Mucosa of stomach (tissue), 1 donor: ENCODE measurements around the gene ATAD3C.
"Not testable (repeated sequence)": the region's sequence is repeated elsewhere in the genome, so short reads cannot be mapped to it uniquely, and the experiment has no call there.

Source experiments
- H3K27me3 ChIP-seq: one replicate; pipeline ENCODE4 v1.7.0; 2013; ENCODE audit warnings: mild to moderate bottlenecking, low read length; ENCODE audit not compliant: control insufficient read depth, insufficient read depth
- H3K36me3 ChIP-seq: one replicate; pipeline ENCODE4 v1.7.0; 2013; ENCODE audit warnings: low read length; ENCODE audit not compliant: control insufficient read depth, insufficient read depth
- H3K4me1 ChIP-seq: one replicate; pipeline ENCODE4 v1.7.0; 2013; ENCODE audit warnings: mild to moderate bottlenecking, low read length; ENCODE audit not compliant: control insufficient read depth, insufficient read depth
- H3K4me3 ChIP-seq: one replicate; pipeline ENCODE4 v1.7.0; 2013; ENCODE audit warnings: low read length
- H3K9ac ChIP-seq: one replicate; pipeline ENCODE4 v1.7.0; 2013; ENCODE audit warnings: mild to moderate bottlenecking, low read length, moderate library complexity
- H3K9me3 ChIP-seq: one replicate; pipeline ENCODE4 v1.7.0; 2013; ENCODE audit warnings: mild to moderate bottlenecking, low read length, moderate library complexity; ENCODE audit not compliant: control insufficient read depth
- donor health status: Pancreatic carcinoma.

The ATAD3C gene

GRCh38 chr1:1436630-1437032, 12.9 kb upstream of the ATAD3C start:
- Histone ChIP-seq H3K4me1 (peaks cover 80% of the 10 kb centered on the region), H3K9ac (peak overlapping the region; percentile 72), H3K4me3 (peak overlapping the region; percentile 41), H3K9me3 (no peaks in the 10 kb centered on the region), H3K27me3 (no peaks in the 10 kb centered on the region), H3K36me3 (no peaks in the 10 kb centered on the region)

GRCh38 chr1:1437033-1437903, 12.2 kb upstream of the ATAD3C start:
- Histone ChIP-seq H3K27me3 (no peaks in the 10 kb centered on the region), H3K4me1 (peaks cover 74% of the 10 kb centered on the region), H3K9me3 (no peaks in the 10 kb centered on the region), H3K36me3 (no peaks in the 10 kb centered on the region), H3K9ac (peak overlapping the region; percentile 48), H3K4me3 (no peak overlapping the region)

DNA sequence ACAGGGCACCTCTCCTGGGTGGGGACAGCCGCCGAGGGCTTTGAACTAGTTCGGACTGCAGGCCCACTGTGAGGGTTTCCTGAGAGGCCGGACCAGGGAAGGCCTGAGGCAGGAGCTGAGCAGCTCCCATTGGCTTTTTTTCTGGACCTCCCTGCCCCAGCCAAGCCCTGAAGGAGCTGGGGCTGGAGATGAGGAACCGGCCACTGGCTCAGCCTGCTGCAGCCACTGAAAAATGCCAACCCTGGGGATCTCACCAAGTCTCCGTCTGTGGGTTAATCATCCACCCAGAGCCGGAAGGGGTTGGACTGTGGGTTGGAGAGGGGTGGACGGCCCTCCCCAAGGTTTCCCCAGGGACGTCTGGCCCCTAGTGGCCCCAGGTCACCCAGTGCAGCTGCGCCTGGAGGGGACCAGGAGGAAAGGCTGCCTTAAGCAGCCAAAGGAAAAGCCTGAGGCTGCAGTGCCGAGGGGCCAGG, 11.5 kb upstream of the ATAD3C start:
- H3K4me1 ChIP-seq = peaks cover 67% of the 10 kb centered on the region
- no peaks in the 10 kb centered on the region for H3K9me3 ChIP-seq
- no peaks in the 10 kb centered on the region for H3K36me3 ChIP-seq
- peak overlapping the region; percentile 48 for H3K9ac ChIP-seq
- H3K4me3 ChIP-seq = no peak overlapping the region
- no peaks in the 10 kb centered on the region for H3K27me3 ChIP-seq

DNA sequence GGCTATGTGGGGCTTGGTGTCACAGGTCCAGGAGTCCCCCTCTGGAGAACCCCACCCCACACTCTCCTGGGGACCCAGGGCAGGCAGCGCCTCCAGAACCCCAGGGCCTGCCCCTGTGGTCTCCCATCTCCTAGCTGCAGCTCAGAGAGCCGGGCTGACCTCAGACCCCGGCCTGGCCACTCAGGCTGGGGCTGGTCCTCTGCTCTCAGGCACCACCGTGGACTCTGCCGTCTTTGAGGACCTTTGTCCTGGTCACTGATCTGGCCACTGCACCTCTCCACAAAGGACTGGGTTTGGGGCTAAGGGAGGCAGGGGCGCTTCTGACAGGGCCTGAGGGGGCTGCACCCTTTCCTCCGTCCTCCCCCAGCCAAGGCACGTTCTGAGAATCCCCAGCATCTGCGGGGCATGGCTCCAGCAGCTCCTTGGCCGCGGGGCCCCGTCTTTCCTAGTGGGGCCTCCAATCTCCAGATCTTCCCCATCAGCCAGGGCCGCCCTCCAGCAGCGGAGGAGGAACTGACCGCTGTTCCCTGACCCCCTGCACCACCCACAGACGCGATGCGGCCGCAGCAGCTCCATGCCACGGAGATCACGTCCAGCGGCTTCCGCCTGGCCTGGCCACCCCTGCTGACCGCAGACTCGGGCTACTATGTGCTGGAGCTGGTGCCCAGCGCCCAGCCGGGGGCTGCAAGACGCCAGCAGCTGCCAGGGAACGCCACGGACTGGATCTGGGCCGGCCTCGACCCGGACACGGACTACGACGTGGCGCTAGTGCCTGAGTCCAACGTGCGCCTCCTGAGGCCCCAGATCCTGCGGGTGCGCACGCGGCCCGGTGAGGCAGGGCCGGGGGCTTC, 10.7 kb upstream of the ATAD3C start:
- H3K4me1 ChIP-seq = peaks cover 59% of the 10 kb centered on the region
- H3K4me3 ChIP-seq = no peak overlapping the region
- H3K9ac ChIP-seq = peak overlapping the region; percentile 48

GRCh38 chr1:1439546-1440261, 9.8 kb upstream of the ATAD3C start:
- Histone ChIP-seq H3K9me3 (no peaks in the 10 kb centered on the region), H3K4me3 (no peak overlapping the region), H3K4me1 (peaks cover 50% of the 10 kb centered on the region), H3K27me3 (no peaks in the 10 kb centered on the region), H3K9ac (no peak overlapping the region), H3K36me3 (no peaks in the 10 kb centered on the region)

More for the DNA sequence above, 10.7 kb upstream of the ATAD3C start:
- H3K27me3 ChIP-seq = no peaks in the 10 kb centered on the region
- H3K9me3 ChIP-seq = no peaks in the 10 kb centered on the region
- no peaks in the 10 kb centered on the region for H3K36me3 ChIP-seq

GRCh38 chr1:1440262-1441001, 9.1 kb upstream of the ATAD3C start:
- H3K4me3 ChIP-seq = no peak overlapping the region
- no peaks in the 10 kb centered on the region for H3K36me3 ChIP-seq
- H3K4me1 ChIP-seq = peaks cover 43% of the 10 kb centered on the region
- peak overlapping the region; percentile 47 for H3K9ac ChIP-seq
- no peaks in the 10 kb centered on the region for H3K9me3 ChIP-seq
- H3K27me3 ChIP-seq = no peaks in the 10 kb centered on the region

- H3K27me3 ChIP-seq = no peaks in the 10 kb centered on the region
- peaks cover 38% of the 10 kb centered on the region for H3K4me1 ChIP-seq
- no peaks in the 10 kb centered on the region for H3K36me3 ChIP-seq
- H3K9ac ChIP-seq = peak overlapping the region; percentile 47
- no peaks in the 10 kb centered on the region for H3K9me3 ChIP-seq
- H3K4me3 ChIP-seq = no peak overlapping the region
These were observed 8.2 kb upstream of the ATAD3C start for GRCh38 chr1:1441002-1441888.

DNA sequence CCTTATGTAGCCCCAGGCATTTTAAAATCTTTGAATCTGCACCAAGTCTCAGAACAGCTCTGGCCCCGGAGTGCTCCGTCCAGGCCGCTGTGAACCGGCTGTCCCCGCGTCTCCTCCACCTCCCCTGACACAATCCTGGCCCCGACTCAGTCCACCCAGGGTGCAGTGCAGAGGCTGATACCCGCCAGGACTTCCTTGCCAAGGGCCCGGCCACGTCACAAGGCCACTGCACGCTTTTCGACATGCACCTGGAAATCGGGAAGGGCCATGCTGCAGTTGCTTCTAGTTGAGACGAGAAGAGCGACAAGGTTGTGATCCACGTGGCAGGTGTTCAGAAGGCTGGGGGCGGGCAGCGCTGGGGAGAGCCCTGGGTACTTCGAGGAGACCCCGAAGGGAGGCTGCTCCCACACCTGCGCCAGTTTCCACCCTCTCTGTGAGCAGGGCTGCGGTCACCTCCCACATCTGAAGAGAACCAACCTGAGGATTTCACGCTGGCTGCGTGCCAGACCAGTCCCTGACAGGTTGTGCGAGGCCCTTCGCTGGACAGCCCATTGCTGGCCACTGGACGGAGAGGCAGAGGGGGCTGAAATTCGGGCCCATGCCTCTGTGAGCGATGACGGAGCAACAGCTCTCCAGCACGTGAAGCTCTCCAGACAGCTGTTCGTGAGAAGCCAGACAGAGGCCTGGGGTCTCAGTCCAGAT, 7.3 kb upstream of the ATAD3C start:
- H3K27me3 ChIP-seq = no peaks in the 10 kb centered on the region
- H3K9me3 ChIP-seq = no peaks in the 10 kb centered on the region
- peaks cover 29% of the 10 kb centered on the region for H3K4me1 ChIP-seq
- no peak overlapping the region for H3K9ac ChIP-seq
- no peak overlapping the region for H3K4me3 ChIP-seq
- no peaks in the 10 kb centered on the region for H3K36me3 ChIP-seq

GRCh38 chr1:1446631-1447030, 2.9 kb upstream of the ATAD3C start:
- not testable (repeated sequence) for H3K36me3 ChIP-seq, H3K4me1 ChIP-seq, H3K9ac ChIP-seq, H3K4me3 ChIP-seq, H3K27me3 ChIP-seq, H3K9me3 ChIP-seq

DNA sequence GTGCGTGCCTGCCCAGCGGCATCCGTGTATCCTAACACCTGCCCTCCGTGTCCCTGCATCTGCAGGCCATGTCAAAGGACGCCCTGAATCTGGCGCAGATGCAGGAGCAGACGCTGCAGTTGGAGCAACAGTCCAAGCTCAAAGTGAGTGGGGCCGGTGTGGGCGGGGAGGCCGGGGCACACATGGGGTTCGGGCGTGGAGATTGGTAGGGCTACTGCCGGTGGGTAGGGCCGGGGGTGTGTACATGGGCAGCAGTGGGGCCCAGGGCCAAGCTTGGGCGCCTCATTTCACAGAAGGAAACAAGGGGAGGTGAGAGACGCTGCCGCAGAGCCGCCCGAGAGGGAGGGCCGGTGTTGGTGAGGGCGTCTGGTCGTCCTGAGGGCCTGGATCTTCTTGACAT, 1.1 kb downstream of the ATAD3C start:
- H3K27me3 ChIP-seq, H3K9me3 ChIP-seq, H3K36me3 ChIP-seq, H3K9ac ChIP-seq, H3K4me1 ChIP-seq, H3K4me3 ChIP-seq: not testable (repeated sequence)
